ENCODE data around the gene GAK.

Gene GAK

DNA sequence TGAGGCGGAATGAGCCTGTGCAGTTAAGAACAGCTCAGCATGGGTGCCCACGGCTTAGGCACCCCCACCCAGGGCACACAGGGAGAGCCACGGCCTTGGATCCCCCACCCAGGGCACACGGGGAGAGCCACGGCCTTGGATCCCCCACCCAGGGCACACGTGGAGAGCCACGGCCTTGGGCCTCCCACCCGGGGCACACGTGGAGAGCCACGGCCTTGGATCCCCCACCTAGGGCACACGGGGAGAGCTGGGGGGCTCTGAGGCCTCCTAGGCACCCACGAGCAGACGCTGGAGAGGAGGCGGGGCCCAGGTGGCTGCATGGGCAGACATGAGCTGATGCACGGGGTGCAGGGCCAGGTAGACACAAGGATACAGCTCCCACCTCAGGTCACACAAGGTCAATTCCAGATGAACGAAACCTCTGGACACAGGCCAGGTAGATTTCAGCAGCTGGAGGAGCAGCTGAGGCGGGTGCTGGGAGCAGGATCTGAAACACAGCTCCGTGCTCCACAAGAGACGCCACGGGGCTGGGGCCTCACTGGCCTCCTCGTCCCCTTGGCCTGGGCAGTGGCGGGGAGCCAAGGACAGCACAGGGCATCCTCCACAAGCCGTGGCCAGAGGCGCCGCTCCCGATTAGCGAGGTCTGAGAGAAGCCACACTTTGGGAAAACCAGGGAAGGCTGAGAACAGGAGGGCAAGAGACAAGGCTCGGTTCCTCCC is 30.8 kb downstream of the GAK start:
- no peak for DNase-seq (ENCODE audit: low read depth)
- H3K4me3 ChIP-seq (ENCODE audit: low read length), result no peak overlapping the region
- TF ChIP-seq, protein P1, sequence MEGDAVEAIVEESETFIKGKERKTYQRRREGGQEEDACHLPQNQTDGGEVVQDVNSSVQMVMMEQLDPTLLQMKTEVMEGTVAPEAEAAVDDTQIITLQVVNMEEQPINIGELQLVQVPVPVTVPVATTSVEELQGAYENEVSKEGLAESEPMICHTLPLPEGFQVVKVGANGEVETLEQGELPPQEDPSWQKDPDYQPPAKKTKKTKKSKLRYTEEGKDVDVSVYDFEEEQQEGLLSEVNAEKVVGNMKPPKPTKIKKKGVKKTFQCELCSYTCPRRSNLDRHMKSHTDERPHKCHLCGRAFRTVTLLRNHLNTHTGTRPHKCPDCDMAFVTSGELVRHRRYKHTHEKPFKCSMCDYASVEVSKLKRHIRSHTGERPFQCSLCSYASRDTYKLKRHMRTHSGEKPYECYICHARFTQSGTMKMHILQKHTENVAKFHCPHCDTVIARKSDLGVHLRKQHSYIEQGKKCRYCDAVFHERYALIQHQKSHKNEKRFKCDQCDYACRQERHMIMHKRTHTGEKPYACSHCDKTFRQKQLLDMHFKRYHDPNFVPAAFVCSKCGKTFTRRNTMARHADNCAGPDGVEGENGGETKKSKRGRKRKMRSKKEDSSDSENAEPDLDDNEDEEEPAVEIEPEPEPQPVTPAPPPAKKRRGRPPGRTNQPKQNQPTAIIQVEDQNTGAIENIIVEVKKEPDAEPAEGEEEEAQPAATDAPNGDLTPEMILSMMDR (IDR thresholded peaks at IDR 0.05; ENCODE audit: insufficient read depth, low read depth, low read length, missing control alignments), result no peak

DNA sequence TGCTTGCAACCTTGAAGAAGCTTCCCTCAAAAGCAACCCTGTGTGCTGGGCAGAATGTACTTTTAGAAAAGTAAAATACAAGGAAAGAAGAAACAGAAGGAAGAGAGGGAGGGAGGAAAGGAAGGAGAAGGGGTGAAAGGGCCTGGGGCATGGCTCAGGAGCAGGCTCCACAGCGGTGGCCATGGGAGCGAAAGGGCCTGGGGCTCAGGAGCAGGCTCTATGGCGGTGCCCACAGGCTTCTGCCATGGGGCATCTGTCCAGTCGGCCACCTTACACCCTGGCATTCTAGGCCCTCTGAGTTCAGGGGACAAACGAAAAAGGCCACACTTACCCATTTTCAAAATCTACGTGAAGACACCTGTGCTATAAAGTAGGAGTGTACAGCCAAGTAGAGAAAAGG is 31.4 kb downstream of the GAK start:
- no peak for DNase-seq (ENCODE audit: low read depth)
- no peak overlapping the region for H3K4me3 ChIP-seq (ENCODE audit: low read length)
- TF ChIP-seq, protein P1 (IDR thresholded peaks at IDR 0.05; ENCODE audit: insufficient read depth, low read depth, low read length, missing control alignments), result no peak

DNA sequence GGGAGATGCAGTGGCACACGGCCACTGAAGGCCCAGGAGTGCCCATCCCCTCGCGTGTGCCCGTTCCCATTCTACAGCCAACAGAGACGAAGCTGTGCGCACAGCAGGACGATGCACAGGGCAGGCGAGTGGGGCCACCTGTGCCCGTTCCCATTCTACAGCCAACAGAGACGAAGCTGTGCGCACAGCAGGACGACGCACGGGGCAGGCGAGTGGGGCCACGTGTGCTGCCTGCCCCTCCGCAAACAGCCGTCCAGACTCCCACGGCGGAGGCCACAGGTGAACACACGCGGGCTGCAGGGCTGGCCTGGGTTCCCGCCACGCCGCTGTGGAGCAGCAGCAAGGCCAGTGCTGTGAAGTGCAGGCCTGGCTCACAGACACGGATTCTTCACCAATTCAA is 32.0 kb downstream of the GAK start:
- H3K4me3 ChIP-seq (ENCODE audit: low read length), result no peak overlapping the region
- TF ChIP-seq, protein P1 (IDR thresholded peaks at IDR 0.05; ENCODE audit: insufficient read depth, low read depth, low read length, missing control alignments), result no peak
- no peak for DNase-seq (ENCODE audit: low read depth)

DNA sequence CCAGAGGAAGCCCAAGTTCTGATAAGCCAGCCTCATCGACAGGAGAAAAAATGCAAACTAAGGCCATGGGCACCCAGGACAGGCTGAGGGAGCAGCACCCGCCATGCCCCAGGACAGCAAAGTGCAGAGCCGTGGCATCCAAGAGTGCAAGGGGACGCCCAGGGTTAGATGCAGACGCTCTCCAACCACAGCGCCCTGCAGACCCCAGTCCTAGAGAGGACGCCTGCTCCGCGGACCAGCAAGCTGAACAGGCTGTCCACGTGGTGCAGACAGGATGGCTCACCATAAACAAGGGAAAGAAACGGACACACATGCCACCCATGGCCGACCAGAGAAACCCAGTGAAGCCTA is 32.6 kb downstream of the GAK start:
- no peak overlapping the region for H3K4me3 ChIP-seq (ENCODE audit: low read length)
- no peak for DNase-seq (ENCODE audit: low read depth)
- TF ChIP-seq, protein P1 (IDR thresholded peaks at IDR 0.05; ENCODE audit: insufficient read depth, low read depth, low read length, missing control alignments), result no peak

DNA sequence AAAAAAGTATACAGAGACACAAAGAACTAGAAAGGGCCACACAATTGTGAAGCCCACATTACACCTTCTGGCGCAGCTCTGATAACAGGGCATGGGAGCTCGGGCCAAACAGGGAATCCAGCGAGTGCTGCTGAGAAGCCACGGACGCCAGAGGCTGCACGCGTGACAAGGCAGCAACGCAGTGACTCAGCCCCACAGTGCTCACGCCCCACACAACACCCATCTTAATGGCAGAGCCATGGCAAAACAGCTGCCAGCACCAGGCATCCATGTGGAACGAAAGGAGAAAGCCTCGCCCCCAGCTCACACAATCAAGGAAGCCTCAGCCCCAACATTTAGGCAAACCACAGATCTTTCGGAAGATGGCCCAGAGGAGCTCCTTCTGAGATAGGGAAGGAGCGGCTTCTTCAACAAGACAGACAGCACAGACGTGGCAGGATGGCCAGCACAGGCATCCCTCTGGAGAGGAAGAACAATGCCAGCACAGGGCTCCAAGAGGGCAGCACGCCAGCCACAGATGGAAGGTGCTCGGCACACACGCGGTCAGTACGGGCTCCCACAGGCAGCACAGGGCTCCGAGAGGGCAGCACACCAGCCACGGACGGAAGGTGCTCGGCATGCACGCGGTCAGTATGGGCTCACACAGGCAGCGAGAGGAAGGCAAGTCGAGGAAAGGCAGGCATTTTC is 33.1 kb downstream of the GAK start:
- TF ChIP-seq, protein P1 (IDR thresholded peaks at IDR 0.05; ENCODE audit: insufficient read depth, low read depth, low read length, missing control alignments), result no peak
- no peak overlapping the region for H3K4me3 ChIP-seq (ENCODE audit: low read length)
- no peak for DNase-seq (ENCODE audit: low read depth)

DNA sequence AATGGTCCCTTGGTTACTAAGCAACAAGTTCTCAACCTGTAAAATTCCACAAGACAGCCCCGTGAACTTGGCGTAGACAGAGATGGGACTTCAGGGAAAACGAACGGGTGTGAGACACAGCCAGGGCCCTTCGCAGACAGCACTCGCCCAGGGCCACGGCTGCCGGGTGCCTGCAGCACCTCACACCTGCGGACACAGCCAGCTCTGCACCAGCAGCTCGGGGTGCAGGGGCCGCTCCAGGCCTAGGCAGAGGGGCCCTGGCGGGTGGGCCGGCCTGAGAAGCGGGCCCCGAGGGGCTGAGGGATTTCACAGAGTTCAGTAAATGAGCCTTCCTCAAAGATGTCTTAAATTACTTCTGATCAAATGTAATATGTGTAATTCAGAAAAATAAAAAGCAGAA is 34.0 kb downstream of the GAK start:
- H3K4me3 ChIP-seq (ENCODE audit: low read length), result no peak overlapping the region
- DNase-seq (ENCODE audit: low read depth), result no peak
- TF ChIP-seq, protein P1 (IDR thresholded peaks at IDR 0.05; ENCODE audit: insufficient read depth, low read depth, low read length, missing control alignments), result no peak

DNA sequence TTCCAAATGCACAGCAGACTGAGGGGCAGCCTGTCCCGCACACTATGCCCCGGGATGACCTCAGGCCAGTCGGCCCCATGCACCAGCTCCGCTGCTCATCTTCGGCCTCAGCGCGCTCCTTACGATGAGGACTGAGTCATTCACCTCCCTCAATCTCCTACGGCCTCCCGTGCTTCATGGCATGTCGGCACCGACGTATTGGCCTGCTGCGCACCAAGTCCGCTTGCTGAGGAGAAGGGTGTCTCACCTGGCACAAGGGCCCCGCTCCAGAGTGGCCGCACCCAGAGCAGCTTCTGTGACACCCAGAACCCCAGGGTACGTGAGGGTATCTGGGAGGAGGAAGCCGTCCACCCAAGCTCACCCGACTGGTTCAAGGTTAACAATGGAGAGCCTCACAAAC is 35.5 kb downstream of the GAK start:
- DNase-seq (ENCODE audit: low read depth), result no peak
- no peak overlapping the region for H3K4me3 ChIP-seq (ENCODE audit: low read length)
- TF ChIP-seq, protein P1 (IDR thresholded peaks at IDR 0.05; ENCODE audit: insufficient read depth, low read depth, low read length, missing control alignments), result no peak

All from epithelial cell of esophagus (primary cell).